Kasumi-1 (cell line): ENCODE results near the gene ABLIM3.
A peak's percentile ranks its signal among the peaks of the same experiment; 100 is the strongest.

ENCODE experiments used
- DNase-seq, 2 experiments: peaks; one replicate each; lab custom pipeline; 2025; lab: John Stamatoyannopoulos, UW

Gene ABLIM3

DNA sequence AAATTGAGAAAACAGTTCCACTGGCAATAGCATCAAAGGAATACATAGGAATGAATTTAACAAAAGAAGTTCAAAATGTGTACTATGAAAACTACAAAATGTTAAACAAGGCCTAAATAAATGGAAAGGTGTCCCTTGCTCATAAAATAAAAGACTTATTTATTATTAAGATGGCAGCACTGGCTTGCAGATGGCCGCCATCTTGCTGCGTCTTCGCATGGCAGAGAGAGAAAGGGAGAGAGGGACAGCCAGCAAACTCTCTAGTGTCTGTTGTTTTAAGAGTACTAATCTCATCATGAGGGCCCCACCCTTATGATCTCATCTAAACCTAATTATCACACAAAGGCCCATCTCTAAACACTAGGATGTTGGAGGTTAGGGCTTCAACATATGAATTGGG, 47.1 kb downstream of the ABLIM3 start:
- DNase-seq: no peak

DNA sequence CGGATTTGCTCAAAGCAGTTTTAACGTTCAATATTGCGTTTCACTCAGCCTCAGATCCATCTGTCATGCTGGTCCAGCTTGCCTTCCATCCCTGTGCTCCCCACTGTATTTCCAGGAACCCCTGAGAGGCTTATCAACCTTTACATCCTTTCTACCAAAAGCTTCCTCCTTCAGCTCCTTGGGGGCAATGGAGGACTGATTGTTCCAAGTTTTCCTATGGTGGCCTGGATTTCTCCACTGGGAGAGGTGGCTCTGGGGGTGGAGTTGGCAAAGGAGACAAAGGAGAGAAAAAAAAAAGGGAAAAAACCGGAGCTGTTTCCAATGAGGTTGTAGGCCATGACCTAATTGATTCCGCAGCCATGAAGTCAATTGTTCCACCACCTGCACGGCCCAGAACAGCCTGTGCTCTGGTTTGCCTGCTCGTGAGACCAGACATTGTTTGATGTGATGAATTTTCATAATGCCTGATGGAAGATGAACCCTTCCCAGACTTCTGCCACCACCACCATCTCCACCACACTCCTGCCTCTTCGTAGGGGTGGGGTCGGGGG, 54.1 kb downstream of the ABLIM3 start:
- no peak for DNase-seq

- DNase-seq: no peak
These were observed 54.7 kb downstream of the ABLIM3 start for GRCh38 chr5:149195962-149196361.

GRCh38 chr5:149198148-149198547, 56.9 kb downstream of the ABLIM3 start:
- DNase-seq: no peak

DNA sequence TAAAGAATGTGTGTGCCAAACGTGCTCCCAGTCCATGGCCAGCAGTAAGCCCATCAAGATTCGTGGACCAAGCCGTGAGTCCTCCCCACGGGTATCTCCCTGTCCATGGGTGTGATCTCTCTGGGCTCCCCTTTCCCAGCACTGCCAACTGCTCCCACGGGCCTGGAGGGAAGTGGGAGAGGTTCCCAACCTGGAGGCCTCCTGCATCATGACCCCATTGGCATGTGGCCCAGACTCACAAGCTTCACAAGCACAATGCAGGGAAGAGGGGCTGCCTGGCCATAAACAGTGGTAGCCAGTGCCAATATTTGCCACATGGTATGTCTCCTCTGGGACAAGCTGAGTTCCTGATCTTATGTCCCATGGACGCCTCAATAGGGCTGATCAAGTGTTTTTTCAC, 59.1 kb downstream of the ABLIM3 start:
- no peak for DNase-seq

GRCh38 chr5:149201121-149201637, 59.9 kb downstream of the ABLIM3 start:
- no peak for DNase-seq

- DNase-seq: no peak
These were observed 61.7 kb downstream of the ABLIM3 start for GRCh38 chr5:149202910-149203451.

- DNase-seq: no peak
These were observed 62.7 kb downstream of the ABLIM3 start for GRCh38 chr5:149203921-149204441.

- no peak for DNase-seq
These were observed 64.6 kb downstream of the ABLIM3 start for GRCh38 chr5:149205625-149206523.

DNA sequence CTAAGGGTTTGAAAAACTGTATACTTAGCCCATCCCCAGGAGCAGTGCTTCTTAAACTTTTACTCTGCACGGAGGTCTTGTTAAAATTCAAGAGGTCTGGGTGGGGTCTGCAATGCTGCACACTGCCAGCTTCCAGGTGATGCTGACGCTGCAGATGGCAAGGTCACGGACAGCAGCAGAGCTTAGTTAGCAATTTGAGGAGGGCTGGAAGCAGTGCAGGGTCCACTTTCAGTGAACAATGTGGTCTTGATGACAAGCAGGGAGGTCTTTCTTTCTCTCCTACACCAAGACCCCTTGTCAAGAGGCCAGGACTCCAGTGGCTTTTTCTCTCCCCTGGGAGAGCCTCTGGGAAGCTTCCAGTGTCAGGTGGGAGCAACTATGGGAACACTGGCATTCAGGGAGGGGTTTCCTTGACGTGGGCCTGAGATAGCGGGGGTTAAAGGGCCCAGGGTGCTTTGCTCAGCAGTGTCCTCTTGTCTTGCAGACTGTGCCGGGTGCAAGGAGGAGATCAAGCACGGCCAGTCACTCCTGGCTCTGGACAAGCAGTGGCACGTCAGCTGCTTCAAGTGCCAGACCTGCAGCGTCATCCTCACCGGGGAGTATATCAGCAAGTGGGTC, 65.3 kb downstream of the ABLIM3 start:
- DNase-seq: no peak

DNA sequence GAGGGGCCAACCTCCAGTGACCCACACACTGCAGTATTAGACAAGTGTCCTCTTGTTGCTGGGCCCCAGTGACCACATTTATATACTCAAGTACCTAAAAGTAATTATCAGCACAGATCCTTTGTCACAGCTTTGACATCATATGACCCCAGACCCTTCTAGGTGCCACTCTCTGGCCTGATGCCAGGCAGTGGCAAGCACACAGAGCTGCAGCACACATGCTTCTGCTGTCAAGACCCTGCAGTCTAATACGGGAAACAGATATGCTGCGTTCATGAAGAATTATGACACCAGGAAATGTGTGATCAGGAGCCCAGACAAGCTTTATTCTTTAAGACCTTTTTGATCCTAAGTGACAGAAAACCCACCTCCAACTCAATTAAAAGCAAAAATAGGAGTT, 66.5 kb downstream of the ABLIM3 start:
- no peak for DNase-seq

DNA sequence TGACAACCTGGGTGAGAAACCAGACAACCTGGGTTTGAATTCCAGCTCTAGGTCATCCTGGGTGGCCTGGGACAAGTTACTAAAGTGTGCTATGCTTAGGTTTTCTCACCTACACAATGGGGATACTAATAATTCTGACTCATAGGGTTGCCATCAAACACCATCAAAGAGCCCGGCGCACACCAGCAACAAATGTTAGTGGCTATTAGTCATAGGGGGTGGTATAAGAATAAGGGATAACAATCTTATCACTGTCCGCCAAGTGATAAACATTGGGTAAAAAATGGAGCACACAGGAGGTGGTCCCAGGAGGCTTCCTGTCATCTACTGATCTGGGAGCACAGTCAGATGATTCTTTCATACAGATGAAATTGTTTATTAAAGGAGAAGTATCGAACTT, 68.9 kb downstream of the ABLIM3 start:
- DNase-seq: no peak

DNA sequence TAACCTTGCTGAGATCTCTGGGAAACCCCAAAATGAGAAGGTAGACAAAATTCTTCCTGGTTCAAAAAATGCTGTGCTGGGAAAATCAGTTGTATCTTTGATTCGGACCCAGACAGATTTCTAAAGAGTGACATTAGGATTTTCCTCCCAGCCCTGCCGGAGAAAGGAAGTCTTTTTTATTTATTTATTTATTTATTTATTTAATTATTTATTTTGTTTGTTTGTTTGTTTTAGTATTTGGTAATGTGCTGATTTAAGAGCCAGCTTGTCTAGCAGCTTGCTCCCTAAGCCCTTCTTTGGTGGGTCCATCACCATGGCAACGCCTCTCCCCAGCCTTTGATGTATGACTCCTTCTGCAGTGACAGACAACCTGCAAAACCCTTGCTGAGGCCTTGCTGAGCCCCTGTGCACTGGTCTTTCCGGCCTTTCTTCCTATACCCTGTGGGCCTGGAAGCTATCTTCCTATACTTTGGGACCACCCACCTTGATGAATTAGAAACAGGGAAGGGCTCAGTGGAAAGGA, 69.7 kb downstream of the ABLIM3 start:
- no peak for DNase-seq

DNA sequence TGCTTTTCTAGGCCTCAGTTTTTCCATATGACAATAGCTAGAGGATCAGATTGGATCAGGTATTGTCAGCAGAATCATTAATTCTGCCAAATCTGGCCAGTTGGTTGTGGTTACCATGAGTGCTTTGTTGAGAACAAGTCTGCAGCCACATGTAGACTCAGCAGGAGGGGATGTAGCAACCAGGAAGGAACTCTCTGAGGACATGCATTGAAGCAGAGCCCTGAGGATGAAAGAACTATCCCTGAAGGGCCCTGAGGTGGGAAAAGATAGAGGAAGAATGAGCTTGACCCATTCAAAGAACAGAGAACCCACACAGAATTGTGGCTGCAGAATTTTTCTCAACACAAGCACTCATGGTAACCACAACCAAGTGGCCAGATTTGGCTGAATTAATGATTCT, 70.3 kb downstream of the ABLIM3 start:
- no peak for DNase-seq

- DNase-seq: no peak
These were observed 71.1 kb downstream of the ABLIM3 start for GRCh38 chr5:149212198-149212951.

GRCh38 chr5:149213264-149213880, 72.1 kb downstream of the ABLIM3 start:
- no peak for DNase-seq

DNA sequence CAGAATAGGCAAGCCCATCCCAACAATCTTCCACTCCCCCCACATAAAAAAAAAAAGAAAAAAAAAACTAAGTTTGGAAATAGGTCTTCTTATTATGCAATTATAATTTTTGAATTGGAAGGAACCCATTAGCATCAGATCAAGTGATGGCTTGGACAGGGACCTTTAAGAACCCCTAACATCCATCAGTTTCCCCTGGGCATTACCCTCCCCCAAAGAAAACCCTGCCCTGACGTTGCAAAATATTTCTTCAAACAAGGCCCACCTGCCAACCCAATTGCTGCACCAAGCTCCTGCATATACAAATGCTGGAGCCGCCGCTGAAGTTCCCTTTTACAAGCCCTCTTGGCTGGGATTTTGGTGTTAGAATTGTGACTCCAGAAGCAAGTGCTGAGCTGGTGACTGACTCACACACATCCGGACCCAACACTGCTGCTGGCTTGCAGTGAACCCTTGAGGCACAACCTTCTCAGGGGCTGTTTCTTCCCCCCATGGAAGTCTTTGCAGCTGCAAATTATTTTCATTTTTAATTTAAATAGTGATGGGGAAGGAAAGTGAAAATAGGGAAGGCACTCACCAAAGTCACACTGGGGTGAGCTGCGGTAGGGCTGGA, 74.3 kb downstream of the ABLIM3 start:
- peak; percentile 76 to 82 for DNase-seq

DNA sequence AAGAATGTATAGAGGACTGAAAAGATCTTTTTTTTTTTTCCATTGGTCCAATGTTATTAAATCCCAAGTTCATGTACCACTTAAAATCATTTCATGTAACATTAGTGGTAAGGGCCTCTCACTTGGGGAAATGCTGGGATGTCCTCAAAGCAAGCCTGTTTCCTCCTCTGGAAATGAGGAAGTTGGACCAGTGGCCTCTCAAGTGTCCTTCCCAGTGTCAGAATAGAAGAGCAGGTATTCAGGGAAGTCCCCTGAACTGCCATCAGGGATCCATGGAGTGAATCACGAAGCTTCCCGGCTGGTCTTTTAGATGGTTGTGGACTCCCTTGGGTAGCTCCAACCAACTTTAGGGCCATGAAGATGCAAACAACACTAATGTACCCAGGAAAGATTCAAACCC, 75.2 kb downstream of the ABLIM3 start:
- peak; percentile 18 to 21 for DNase-seq

DNA sequence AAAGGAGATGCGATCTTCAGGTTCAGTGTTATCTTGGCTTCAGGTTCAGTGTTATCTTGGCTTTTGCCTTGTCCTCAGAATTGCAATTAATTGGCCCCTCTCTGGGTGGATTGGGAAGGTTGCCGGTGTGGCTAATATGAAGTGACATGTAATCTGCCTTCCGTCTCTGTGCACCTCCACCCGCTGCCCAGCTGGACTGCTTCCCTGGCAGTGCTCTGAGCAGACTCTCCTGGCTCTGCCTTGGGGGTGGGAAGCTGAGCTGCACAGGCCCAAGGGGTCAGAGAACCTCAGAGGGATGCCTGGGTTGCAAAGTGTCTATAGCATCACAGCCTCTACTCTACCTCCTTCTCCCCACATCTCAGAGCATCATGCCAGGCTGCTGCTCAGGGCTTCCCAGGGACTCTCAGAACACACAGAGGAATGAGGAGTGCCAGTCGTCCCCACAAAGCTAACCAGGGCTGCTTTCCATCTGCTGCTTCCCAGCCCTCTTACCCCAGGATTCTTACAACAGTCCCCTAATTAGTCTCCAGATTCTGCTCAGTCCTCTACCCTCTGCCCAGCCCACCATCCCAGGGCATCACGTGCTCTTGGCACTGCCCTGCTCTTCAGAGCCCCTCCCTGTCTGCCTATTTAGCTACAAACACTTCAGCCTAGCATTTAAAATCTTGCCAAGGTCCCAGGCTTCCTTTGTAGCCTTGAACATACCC, 76.0 kb downstream of the ABLIM3 start:
- no peak for DNase-seq

- DNase-seq: no peak
These were observed 76.5 kb downstream of the ABLIM3 start for GRCh38 chr5:149217803-149218155.
